PC-9 (cell line): ENCODE results near the gene XKR7. TPM values are rescaled to one million over a fixed set of nuclear protein-coding genes. Genes with fewer than 3 reads are reported as not detected.
A peak's percentile ranks its signal among the peaks of the same experiment; 100 is the strongest.

ENCODE experiments used
- BruUV-seq: library from RNA; stranded (reverse); fragments of 400-500 nt; replicated peaks from 2 replicates; lab custom pipeline; 2021; lab: Mats Ljungman, UMichigan
- CTCF ChIA-PET: fragments of 300-600 bp; sonication (Branson Sonifier 250); formaldehyde crosslinking; loops from one replicate; lab custom pipeline; 2022; ENCODE audit warnings: antibody characterized with exemption; lab: Charles Lee
- POLR2A ChIA-PET: fragments of 300-600 bp; sonication (Branson Sonifier 250); formaldehyde crosslinking; loops from one replicate; lab custom pipeline; 2022; ENCODE audit warnings: antibody characterized with exemption; ENCODE audit not compliant: unreplicated experiment; lab: Charles Lee
- DNase-seq, 2 experiments: peaks; one replicate each; pipeline versions ENCODE4 v3.0.0 to v3.0.0-alpha.2; 2015 to 2022; ENCODE audit warnings: mixed read lengths in 1 of 2
- H2AFZ ChIP-seq: fragments of 200-600 bp; sonication (generic); 2 replicates; pipeline ENCODE4 v1.8.1; 2017; ENCODE audit warnings: antibody characterized with exemption
- H3F3A ChIP-seq: fragments of 200-600 bp; sonication (generic); 2 replicates; pipeline ENCODE4 v1.8.1; 2017; ENCODE audit warnings: antibody characterized with exemption, mild to moderate bottlenecking, low read depth; ENCODE audit not compliant: insufficient read depth
- H3K27ac ChIP-seq: fragments of 200-600 bp; sonication (generic); 2 replicates; pipeline ENCODE4 v1.6.1; 2016; ENCODE audit warnings: mixed run types
- H3K27me3 ChIP-seq: fragments of 200-600 bp; sonication (generic); 2 replicates; pipeline ENCODE4 v1.6.1; 2016; ENCODE audit warnings: low read depth, mixed run types; ENCODE audit not compliant: insufficient read depth
- H3K36me3 ChIP-seq: fragments of 200-600 bp; sonication (generic); 2 replicates; pipeline ENCODE4 v1.6.1; 2016; ENCODE audit warnings: low read depth, mixed run types
- H3K4me1 ChIP-seq: fragments of 200-600 bp; sonication (generic); replicated peaks from 2 replicates; pipeline ENCODE4 v1.6.1; 2016; ENCODE audit warnings: mixed run types; ENCODE audit not compliant: insufficient read depth
- H3K4me2 ChIP-seq: fragments of 200-600 bp; sonication (generic); 2 replicates; pipeline ENCODE4 v1.6.1; 2017; ENCODE audit warnings: mixed run types
- H3K4me3 ChIP-seq: fragments of 200-600 bp; sonication (generic); 2 replicates; pipeline ENCODE4 v1.6.1; 2016; ENCODE audit warnings: mixed run types
- H3K79me2 ChIP-seq: fragments of 200-600 bp; sonication (generic); 2 replicates; pipeline ENCODE4 v1.6.1; 2017; ENCODE audit warnings: low read depth, mixed run types
- H3K9me2 ChIP-seq: fragments of 200-600 bp; sonication (generic); 2 replicates; pipeline ENCODE4 v1.8.1; 2017; ENCODE audit warnings: mild to moderate bottlenecking; ENCODE audit not compliant: insufficient read depth
- H3K9me3 ChIP-seq: fragments of 200-600 bp; sonication (generic); 2 replicates; pipeline ENCODE4 v1.8.1; 2016; ENCODE audit warnings: low read depth; ENCODE audit not compliant: insufficient read depth
- H4K20me1 ChIP-seq: fragments of 200-600 bp; sonication (generic); 2 replicates; pipeline ENCODE4 v1.8.1; 2017; ENCODE audit not compliant: insufficient read depth
- CTCF ChIP-seq: fragments of 200-600 bp; sonication (generic); conservative IDR thresholded peaks from 2 replicates; pipeline ENCODE4 v1.6.1; 2017; ENCODE audit warnings: mixed run types, antibody characterized with exemption, mild to moderate bottlenecking, moderate library complexity
- EZH2 ChIP-seq: fragments of 200-600 bp; sonication (generic); IDR thresholded peaks from 2 replicates; pipeline ENCODE4 v1.8.0; 2017; ENCODE audit warnings: antibody characterized with exemption, low read depth
- intact Hi-C: fragments of 100-400 bp; cut with micrococcal nuclease; formaldehyde crosslinking; loops from one replicate; pipeline ENCODE4 v1.10.0; 2022; ENCODE audit not compliant: unreplicated experiment
- total RNA-seq: library from RNA; stranded (reverse); gene quantifications from 2 replicates; pipeline ENCODE4 v1.2.3, GENCODE V29; 2021

XKR7 gene
- total RNA-seq, 1 experiment from 2014 or later = not detected

DNA sequence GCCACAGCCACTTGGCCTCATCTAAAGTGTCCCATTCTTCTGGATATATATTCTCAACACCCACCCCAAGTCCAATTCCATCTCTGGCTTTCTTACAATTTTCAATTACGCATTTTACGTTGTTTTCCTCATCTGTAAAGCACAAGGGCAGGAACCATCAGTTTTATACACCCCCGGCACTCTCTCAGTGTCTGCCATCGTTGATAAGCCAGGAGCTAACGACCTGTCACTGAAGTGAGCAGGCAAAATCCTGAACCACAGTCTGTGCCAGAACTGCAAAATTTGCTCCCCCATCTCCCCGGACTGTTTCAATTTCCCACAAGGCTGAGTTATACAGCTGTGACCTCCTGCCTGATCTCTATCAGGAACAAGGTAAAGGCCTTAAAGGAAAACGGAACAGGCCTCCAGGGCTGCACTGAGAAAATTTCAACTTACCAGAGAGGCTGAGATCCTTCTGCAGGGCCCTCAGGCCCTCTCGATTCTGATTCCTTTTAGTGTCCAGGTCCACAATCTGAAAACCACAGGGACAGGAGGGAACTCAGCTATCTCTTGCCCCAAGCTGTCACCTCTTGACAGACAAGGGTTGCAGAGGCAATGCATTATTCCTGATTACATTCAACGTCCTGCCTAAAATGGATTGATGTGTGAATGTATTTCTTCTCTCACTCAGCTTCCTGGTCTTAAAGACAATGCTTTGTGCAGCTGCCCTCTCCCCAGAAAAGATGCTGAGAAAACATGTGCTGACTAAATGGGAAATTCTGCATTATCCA, 17.9 kb upstream of the XKR7 start:
- H3K4me1 ChIP-seq = peaks cover 8% of the 10 kb centered on the region
- H3F3A ChIP-seq = no peaks in the 10 kb centered on the region
- TF ChIP-seq EZH2 (no peak), CTCF (no peak)
- BruUV-seq = no TSS peak
- H3K27me3 ChIP-seq = no peaks in the 10 kb centered on the region
- 0 out of 2 replicates have a peak, but pooled peaks cover 7% of the 10 kb centered on the region for H4K20me1 ChIP-seq
- no peak for DNase-seq
- peaks cover 20% of the 10 kb centered on the region for H3K36me3 ChIP-seq
- ChIA-PET POLR2A (no interaction called here), CTCF (no interaction called here)
- peak overlapping the region; percentile 99; the same call in 1 of the 2 replicates for H3K4me3 ChIP-seq
- intact Hi-C loops = loop anchor here (5.0 kb wide), 3 partner anchors 67 to 142 kb away; no protein-coding TSS in a partner anchor
- H3K9me3 ChIP-seq = no peaks in the 10 kb centered on the region
- H3K4me2 ChIP-seq = peak overlapping the region; percentile 96
- no peaks in the 10 kb centered on the region for H3K9me2 ChIP-seq
- no peak overlapping the region for H2AFZ ChIP-seq
- H3K79me2 ChIP-seq = peaks cover 25% of the 10 kb centered on the region
- no peak overlapping the region for H3K27ac ChIP-seq

GRCh38 chr20:31951203-31951529, 16.8 kb upstream of the XKR7 start:
- POLR2A ChIA-PET = interaction anchor here (0.9 kb wide), 1 partner anchor 128 kb away, joined by 11 read pairs; no protein-coding TSS in a partner anchor
- no peak for TF ChIP-seq CTCF
- no peak for TF ChIP-seq EZH2
- peak overlapping the region; percentile 99 for H2AFZ ChIP-seq

GRCh38 chr20:31951530-31952453, 16.2 kb upstream of the XKR7 start, which contains the start of gene PDRG1:
Gene PDRG1, minus strand, starts transcription at chr20:31952046. Its CDS starts 85 bp downstream, at chr20:31951961.
- POLR2A ChIA-PET = interaction anchor here (0.5 to 0.9 kb wide), 4 partner anchors 81 to 379 kb away, joined by 3 to 27 read pairs (median 15); no protein-coding TSS in a partner anchor
- no peak within 1 kb of the TSS for H3K27ac ChIP-seq
- CTCF ChIA-PET = interaction anchor here (0.8 to 1.8 kb wide), 5 partner anchors 15 to 113 kb away, joined by 3 to 21 read pairs (median 4); no protein-coding TSS in a partner anchor
- no peaks in the 10 kb centered on the region for H3K9me3 ChIP-seq
- DNase-seq = peak; percentile 83 to 98
- H4K20me1 ChIP-seq = 0 out of 2 replicates have a peak, but pooled peaks cover 7% of the 10 kb centered on the region
- H3K79me2 ChIP-seq = peaks cover 25% of the 10 kb centered on the region
- H2AFZ ChIP-seq = peak within 1 kb of the TSS; percentile 99
- peaks cover 20% of the 10 kb centered on the region for H3K36me3 ChIP-seq
- peak within 1 kb of the TSS; percentile 99 for H3K4me3 ChIP-seq
- TF ChIP-seq EZH2 (no peak), CTCF (peak; percentile 90)
- BruUV-seq = no TSS peak
- peaks cover 7% of the 10 kb centered on the region; the same call in 1 of the 2 replicates for H3K27me3 ChIP-seq
- H3K4me1 ChIP-seq = peaks cover 8% of the 10 kb centered on the region
- intact Hi-C loops = loop anchor here (1.0 to 5.0 kb wide), 6 partner anchors 66 to 141 kb away; no protein-coding TSS in a partner anchor
- H3K9me2 ChIP-seq = no peaks in the 10 kb centered on the region
- H3K4me2 ChIP-seq = peak within 1 kb of the TSS; percentile 96
- H3F3A ChIP-seq = no peaks in the 10 kb centered on the region

More at GRCh38 chr20:31951203-31951529, 16.8 kb upstream of the XKR7 start:
- Histone ChIP-seq H3K9me3 (no peaks in the 10 kb centered on the region), H3K27ac (no peak overlapping the region), H4K20me1 (0 out of 2 replicates have a peak, but pooled peaks cover 7% of the 10 kb centered on the region), H3K27me3 (peaks cover 5% of the 10 kb centered on the region; the same call in 1 of the 2 replicates), H3K4me1 (peaks cover 8% of the 10 kb centered on the region), H3K4me3 (peak overlapping the region; percentile 99), H3K4me2 (peak overlapping the region; percentile 96), H3K79me2 (peaks cover 25% of the 10 kb centered on the region), H3K9me2 (no peaks in the 10 kb centered on the region), H3F3A (no peaks in the 10 kb centered on the region), H3K36me3 (peaks cover 20% of the 10 kb centered on the region)
- intact Hi-C loops = loop anchor here (5.0 kb wide), 3 partner anchors 66 to 141 kb away; no protein-coding TSS in a partner anchor
- BruUV-seq = no TSS peak
- no peak for DNase-seq
- CTCF ChIA-PET = interaction anchor here (0.8 to 1.3 kb wide), 4 partner anchors 99 to 113 kb away, joined by 3 to 21 read pairs (median 4); no protein-coding TSS in a partner anchor
